ENCODE measurements around the gene ALDH7A1.
A peak's percentile ranks its signal among the peaks of the same experiment; 100 is the strongest.

Gene ALDH7A1

DNA sequence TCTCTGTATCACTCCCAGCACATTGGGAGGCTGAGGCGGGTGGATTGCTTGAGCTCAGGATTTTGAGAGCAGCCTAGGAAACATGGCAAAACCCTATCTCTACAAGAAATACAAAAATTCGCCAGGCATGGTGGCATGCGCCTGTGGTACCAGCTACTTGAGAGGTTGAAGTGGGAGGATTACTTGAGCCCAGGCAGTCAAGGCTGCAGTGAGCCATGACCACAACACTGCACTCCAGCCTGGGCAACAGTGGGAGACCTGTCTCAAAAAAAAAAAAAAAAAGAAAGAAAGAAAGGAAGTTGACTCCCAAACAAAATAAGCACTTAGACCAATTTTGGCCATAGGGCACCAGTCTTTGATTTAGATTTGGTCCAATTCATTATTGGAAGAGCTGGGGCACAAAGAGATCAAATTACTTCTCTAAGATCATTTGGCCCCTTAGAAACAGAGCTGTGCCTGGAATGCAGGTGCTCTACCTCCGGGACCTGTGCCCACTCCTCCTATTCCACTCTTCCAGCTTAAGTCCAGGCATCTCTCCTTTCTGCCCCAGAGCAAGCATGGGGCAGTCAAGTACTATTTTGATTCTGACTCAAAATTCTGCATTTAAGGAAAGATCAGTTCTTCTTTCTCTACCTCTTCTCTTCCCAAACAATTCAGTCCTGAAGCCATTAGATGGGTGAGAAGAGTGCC lies 59.0 kb downstream of the ALDH7A1 start:
- 93 to 100% methylated on average over 1 to 3 of the region's 4 CpGs for WGBS, 2 experiments (ENCODE audit: insufficient coverage in 2 of 2)
- no peaks in the 10 kb centered on the region for H3K36me3 ChIP-seq (ENCODE audit: control insufficient read depth, insufficient read depth, low read length)
- H3K9me3 ChIP-seq (ENCODE audit: control insufficient read depth, low read length) = no peaks in the 10 kb centered on the region
- no peaks in the 10 kb centered on the region for H3K4me1 ChIP-seq (ENCODE audit: control insufficient read depth, insufficient read depth, low read length, poor library complexity, severe bottlenecking)
- no peak overlapping the region for H3K27ac ChIP-seq (ENCODE audit: low read depth, low read length, severe bottlenecking)
- no peak overlapping the region for H3K4me3 ChIP-seq (ENCODE audit: extremely low read depth, insufficient read depth, low read length, poor library complexity, severe bottlenecking)

DNA sequence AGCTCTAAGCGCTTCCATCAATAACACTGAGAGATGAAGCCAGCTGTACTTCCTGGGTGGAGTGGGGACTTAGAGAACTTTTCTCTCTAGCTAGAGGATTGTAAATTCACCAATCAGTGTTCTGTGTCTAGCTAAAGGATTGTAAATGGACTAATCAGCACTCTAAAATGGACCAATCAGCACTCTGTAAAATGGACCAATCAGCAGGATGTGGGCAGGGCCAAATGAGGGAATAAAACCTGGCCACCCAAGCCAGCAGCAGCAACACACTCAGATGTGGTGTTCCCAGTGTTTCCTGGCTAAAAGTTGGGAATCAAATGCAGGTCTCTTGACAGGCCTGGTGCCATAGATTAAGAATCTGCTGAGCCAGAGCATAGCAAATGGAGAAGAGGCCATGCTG lies 60.5 kb downstream of the ALDH7A1 start:
- WGBS, 2 experiments (ENCODE audit: insufficient coverage in 2 of 2) = 83 to 88% methylated on average over 1 of the region's 1 CpG
- no peaks in the 10 kb centered on the region for H3K9me3 ChIP-seq (ENCODE audit: control insufficient read depth, low read length)
- H3K4me3 ChIP-seq (ENCODE audit: extremely low read depth, insufficient read depth, low read length, poor library complexity, severe bottlenecking) = no peak overlapping the region
- H3K27ac ChIP-seq (ENCODE audit: low read depth, low read length, severe bottlenecking) = no peak overlapping the region
- H3K36me3 ChIP-seq (ENCODE audit: control insufficient read depth, insufficient read depth, low read length) = no peaks in the 10 kb centered on the region
- no peaks in the 10 kb centered on the region for H3K4me1 ChIP-seq (ENCODE audit: control insufficient read depth, insufficient read depth, low read length, poor library complexity, severe bottlenecking)

GRCh38 chr5:126531543-126532120 lies 63.4 kb downstream of the ALDH7A1 start:
- 97 to 100% methylated on average over 3 to 4 of the region's 4 CpGs for WGBS, 2 experiments (ENCODE audit: insufficient coverage in 2 of 2)
- Histone ChIP-seq H3K9me3 (ENCODE audit: control insufficient read depth, low read length) (no peaks in the 10 kb centered on the region), H3K27ac (ENCODE audit: low read depth, low read length, severe bottlenecking) (peak overlapping the region; percentile 50), H3K4me3 (ENCODE audit: extremely low read depth, insufficient read depth, low read length, poor library complexity, severe bottlenecking) (no peak overlapping the region), H3K36me3 (ENCODE audit: control insufficient read depth, insufficient read depth, low read length) (no peaks in the 10 kb centered on the region), H3K4me1 (ENCODE audit: control insufficient read depth, insufficient read depth, low read length, poor library complexity, severe bottlenecking) (no peaks in the 10 kb centered on the region)

DNA sequence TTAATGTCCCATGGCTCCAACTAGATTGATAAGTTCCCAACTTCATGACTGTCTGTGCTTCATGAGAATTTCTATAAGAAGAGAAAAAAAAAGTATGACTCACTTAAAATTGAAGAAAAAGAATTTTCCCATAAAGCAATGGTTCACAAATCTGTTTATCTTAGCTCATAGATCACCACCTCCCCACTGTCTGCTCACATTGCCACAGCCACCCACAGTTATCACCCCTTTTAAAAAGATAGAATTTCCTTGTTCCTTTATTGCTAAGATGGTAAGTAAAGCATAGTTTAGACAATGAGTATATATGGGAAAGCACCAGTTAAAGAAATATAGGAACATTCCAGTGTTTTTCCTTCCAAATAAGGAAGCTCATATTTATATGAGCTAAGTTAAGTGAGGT lies 67.1 kb downstream of the ALDH7A1 start:
- H3K4me1 ChIP-seq (ENCODE audit: control insufficient read depth, insufficient read depth, low read length, poor library complexity, severe bottlenecking) = no peaks in the 10 kb centered on the region
- H3K27ac ChIP-seq (ENCODE audit: low read depth, low read length, severe bottlenecking) = no peak overlapping the region
- no peak overlapping the region for H3K4me3 ChIP-seq (ENCODE audit: extremely low read depth, insufficient read depth, low read length, poor library complexity, severe bottlenecking)
- H3K36me3 ChIP-seq (ENCODE audit: control insufficient read depth, insufficient read depth, low read length) = no peaks in the 10 kb centered on the region
- H3K9me3 ChIP-seq (ENCODE audit: control insufficient read depth, low read length) = no peaks in the 10 kb centered on the region

- no peak overlapping the region for H3K27ac ChIP-seq (ENCODE audit: low read depth, low read length, severe bottlenecking)
- no peaks in the 10 kb centered on the region for H3K9me3 ChIP-seq (ENCODE audit: control insufficient read depth, low read length)
- no CpG with 5 or more reads among the region's 1 CpG for WGBS, 2 experiments (ENCODE audit: insufficient coverage in 2 of 2)
Observed at GRCh38 chr5:126527158-126527557, 67.9 kb downstream of the ALDH7A1 start.

DNA sequence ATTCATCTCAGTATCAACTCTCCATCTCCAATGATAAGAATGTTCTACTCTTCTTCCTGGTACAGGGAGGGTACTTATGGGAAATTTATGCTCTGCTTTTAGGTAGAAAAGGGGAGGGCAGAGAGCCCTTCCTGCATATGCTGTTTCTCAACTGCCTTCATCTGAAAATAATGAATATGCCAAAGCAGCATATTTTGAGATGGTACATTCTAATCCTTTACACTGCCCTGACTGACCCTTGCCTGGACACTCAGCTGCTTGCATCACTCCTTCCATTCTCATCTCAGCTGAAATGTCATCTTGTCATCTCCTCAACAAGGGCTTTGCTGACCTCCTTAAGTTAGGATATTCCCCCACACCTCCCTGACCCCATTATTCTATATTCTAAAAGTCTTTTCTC lies 68.5 kb downstream of the ALDH7A1 start:
- Histone ChIP-seq H3K4me1 (ENCODE audit: control insufficient read depth, insufficient read depth, low read length, poor library complexity, severe bottlenecking) (no peaks in the 10 kb centered on the region), H3K4me3 (ENCODE audit: extremely low read depth, insufficient read depth, low read length, poor library complexity, severe bottlenecking) (no peak overlapping the region), H3K9me3 (ENCODE audit: control insufficient read depth, low read length) (no peaks in the 10 kb centered on the region), H3K36me3 (ENCODE audit: control insufficient read depth, insufficient read depth, low read length) (no peaks in the 10 kb centered on the region), H3K27ac (ENCODE audit: low read depth, low read length, severe bottlenecking) (no peak overlapping the region)

More at GRCh38 chr5:126527158-126527557, 67.9 kb downstream of the ALDH7A1 start:
- no peaks in the 10 kb centered on the region for H3K36me3 ChIP-seq (ENCODE audit: control insufficient read depth, insufficient read depth, low read length)
- no peaks in the 10 kb centered on the region for H3K4me1 ChIP-seq (ENCODE audit: control insufficient read depth, insufficient read depth, low read length, poor library complexity, severe bottlenecking)
- H3K4me3 ChIP-seq (ENCODE audit: extremely low read depth, insufficient read depth, low read length, poor library complexity, severe bottlenecking) = no peak overlapping the region

- no peak overlapping the region for H3K4me3 ChIP-seq (ENCODE audit: extremely low read depth, insufficient read depth, low read length, poor library complexity, severe bottlenecking)
- 44 to 47% methylated on average over 3 of the region's 5 CpGs for WGBS, 2 experiments (ENCODE audit: insufficient coverage in 2 of 2)
Observed at GRCh38 chr5:126525630-126526245, 69.3 kb downstream of the ALDH7A1 start.

DNA sequence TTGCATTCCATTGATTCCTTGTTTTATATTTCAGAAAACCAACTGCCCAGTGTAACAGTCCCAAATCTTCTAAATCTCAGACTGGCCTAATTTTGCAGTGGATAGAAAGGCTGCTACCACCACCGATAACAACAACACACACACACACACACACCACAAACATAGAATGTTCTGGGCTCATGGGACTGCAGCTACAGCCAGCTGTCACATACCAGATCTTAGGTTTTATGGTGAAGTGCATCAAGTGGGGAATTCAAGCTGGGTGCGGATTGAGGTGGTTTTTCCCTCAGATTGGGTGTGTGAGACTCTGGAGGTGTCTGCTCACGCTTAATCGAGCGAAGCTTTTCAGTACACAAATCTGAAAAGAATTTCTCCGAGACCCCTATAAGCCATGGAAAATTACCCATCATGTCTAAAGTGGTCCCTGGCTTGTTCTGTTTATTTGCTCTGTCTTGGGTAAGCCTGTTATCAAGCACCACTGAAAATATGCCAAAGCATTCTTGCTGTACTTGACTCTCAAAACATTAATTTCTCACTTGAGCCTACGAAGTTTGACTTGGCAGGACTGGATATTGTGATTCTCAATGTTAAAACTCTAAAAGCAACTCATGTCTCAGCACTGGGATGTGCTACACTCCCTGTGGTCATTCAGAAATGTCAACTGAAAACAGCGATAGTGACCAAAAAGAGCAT lies 71.1 kb downstream of the ALDH7A1 start:
- Histone ChIP-seq H3K27ac (ENCODE audit: low read depth, low read length, severe bottlenecking) (no peak overlapping the region), H3K4me3 (ENCODE audit: extremely low read depth, insufficient read depth, low read length, poor library complexity, severe bottlenecking) (no peak overlapping the region), H3K36me3 (ENCODE audit: control insufficient read depth, insufficient read depth, low read length) (no peaks in the 10 kb centered on the region), H3K4me1 (ENCODE audit: control insufficient read depth, insufficient read depth, low read length, poor library complexity, severe bottlenecking) (peaks cover 2% of the 10 kb centered on the region), H3K9me3 (ENCODE audit: control insufficient read depth, low read length) (no peaks in the 10 kb centered on the region)
- 78 to 100% methylated on average over 2 to 8 of the region's 8 CpGs for WGBS, 2 experiments (ENCODE audit: insufficient coverage in 2 of 2)

More at GRCh38 chr5:126525630-126526245, 69.3 kb downstream of the ALDH7A1 start:
- no peaks in the 10 kb centered on the region for H3K36me3 ChIP-seq (ENCODE audit: control insufficient read depth, insufficient read depth, low read length)
- no peak overlapping the region for H3K27ac ChIP-seq (ENCODE audit: low read depth, low read length, severe bottlenecking)
- no peaks in the 10 kb centered on the region for H3K9me3 ChIP-seq (ENCODE audit: control insufficient read depth, low read length)
- no peaks in the 10 kb centered on the region for H3K4me1 ChIP-seq (ENCODE audit: control insufficient read depth, insufficient read depth, low read length, poor library complexity, severe bottlenecking)

- Histone ChIP-seq H3K27ac (ENCODE audit: low read depth, low read length, severe bottlenecking) (no peak overlapping the region), H3K4me1 (ENCODE audit: control insufficient read depth, insufficient read depth, low read length, poor library complexity, severe bottlenecking) (peaks cover 2% of the 10 kb centered on the region), H3K4me3 (ENCODE audit: extremely low read depth, insufficient read depth, low read length, poor library complexity, severe bottlenecking) (no peak overlapping the region), H3K36me3 (ENCODE audit: control insufficient read depth, insufficient read depth, low read length) (no peaks in the 10 kb centered on the region), H3K9me3 (ENCODE audit: control insufficient read depth, low read length) (no peaks in the 10 kb centered on the region)
Observed at GRCh38 chr5:126521130-126521529, 73.9 kb downstream of the ALDH7A1 start.

DNA sequence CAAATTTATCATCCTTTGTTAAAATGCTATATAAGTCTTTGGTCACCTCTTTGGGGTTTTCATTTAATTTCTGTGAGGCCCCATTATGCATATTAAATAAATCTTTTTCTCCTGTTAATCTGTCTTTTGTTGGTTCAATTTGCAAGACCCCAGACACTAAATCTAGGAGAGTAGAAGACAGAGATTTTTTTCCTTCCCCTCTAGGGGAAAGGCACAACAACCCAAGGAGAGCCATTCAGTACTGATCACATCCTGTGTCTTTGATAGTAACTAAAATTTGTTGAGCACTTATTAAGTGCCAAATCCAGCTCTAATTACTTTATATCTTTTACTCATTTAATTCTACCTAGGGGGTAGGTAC lies 74.4 kb downstream of the ALDH7A1 start:
- no peak overlapping the region for H3K4me3 ChIP-seq (ENCODE audit: extremely low read depth, insufficient read depth, low read length, poor library complexity, severe bottlenecking)
- peaks cover 2% of the 10 kb centered on the region for H3K4me1 ChIP-seq (ENCODE audit: control insufficient read depth, insufficient read depth, low read length, poor library complexity, severe bottlenecking)
- H3K27ac ChIP-seq (ENCODE audit: low read depth, low read length, severe bottlenecking) = peak overlapping the region; percentile 68
- H3K36me3 ChIP-seq (ENCODE audit: control insufficient read depth, insufficient read depth, low read length) = no peaks in the 10 kb centered on the region
- no peaks in the 10 kb centered on the region for H3K9me3 ChIP-seq (ENCODE audit: control insufficient read depth, low read length)
